Measurements from ENCODE around the gene PCSK9. TPM values are rescaled to one million over a fixed set of nuclear protein-coding genes. Genes with fewer than 3 reads are reported as not detected.

PCSK9 gene
- total and polyA plus RNA-seq, 2 of the 13 experiments (the other 11 are each of a cell fraction or from before 2014, with no cell fraction given), result 33.3 to 80.5 TPM

DNA sequence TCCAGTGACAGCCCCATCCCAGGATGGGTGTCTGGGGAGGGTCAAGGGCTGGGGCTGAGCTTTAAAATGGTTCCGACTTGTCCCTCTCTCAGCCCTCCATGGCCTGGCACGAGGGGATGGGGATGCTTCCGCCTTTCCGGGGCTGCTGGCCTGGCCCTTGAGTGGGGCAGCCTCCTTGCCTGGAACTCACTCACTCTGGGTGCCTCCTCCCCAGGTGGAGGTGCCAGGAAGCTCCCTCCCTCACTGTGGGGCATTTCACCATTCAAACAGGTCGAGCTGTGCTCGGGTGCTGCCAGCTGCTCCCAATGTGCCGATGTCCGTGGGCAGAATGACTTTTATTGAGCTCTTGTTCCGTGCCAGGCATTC lies 24.2 kb downstream of the PCSK9 start:
- ATAC-seq (peak; percentile 3; the same call in 2 of the 3 replicates), DNase-seq (ENCODE audit: low spot score) (no peak), FAIRE-seq (no peak)
- WGBS (ENCODE audit: low lambda C conversion rate), result 97% methylated on average over 9 of the region's 9 CpGs
- Histone ChIP-seq H3K4me2 (ENCODE audit: low read depth, low read length) (no peak overlapping the region), H3K36me3 (replicated peaks in 1 of 2; ENCODE audit: control insufficient read depth in 1 of 2, insufficient read depth in 2 of 2, low read length in 2 of 2) (peaks cover 9 to 52% of the 10 kb centered on the region in 2 experiments), H4K20me1 (ENCODE audit: insufficient read depth, low read length) (no peaks in the 10 kb centered on the region), H3K4me1 (ENCODE audit: insufficient read depth, low read length) (no peaks in the 10 kb centered on the region), H2AFZ (ENCODE audit: low read length) (no peak overlapping the region), H3K9me3 (ENCODE audit: low read length) (no peaks in the 10 kb centered on the region), H3K27ac (ENCODE audit: extremely low read length, insufficient read depth, low read length) (no peak overlapping the region), H3K4me3 (replicated peaks in 1 of 3; ENCODE audit: insufficient read depth in 1 of 3, low read depth in 2 of 3, low read length in 3 of 3) (no peak overlapping the region), H3K79me2 (ENCODE audit: insufficient read depth, low read length) (no peaks in the 10 kb centered on the region), H3K27me3 (ENCODE audit: control insufficient read depth in 1 of 2, insufficient read depth in 2 of 2, low read length in 2 of 2) (no peaks in the 10 kb centered on the region), H3K9ac (ENCODE audit: insufficient read depth, low read depth, low read length) (no peak overlapping the region)
- in situ Hi-C loops (cut with HindIII; ENCODE audit: extremely low pct_ligation_motif_present, low pct_unique_long_range_greater_than_20kb), result no loop called here
- no TSS peak for BruUV-seq (replicated peaks)
- intact Hi-C loops (cut with micrococcal nuclease; ENCODE audit: unreplicated experiment), result no loop called here
- CTCF ChIA-PET (ENCODE audit: low intra/inter-chr PET ratio, low total read pairs), result no interaction called here
- TF ChIP-seq ZNF3 (CRISPR knock-in tag; IDR thresholded peaks at IDR 0.05) (no peak), SALL2 (CRISPR knock-in tag; IDR thresholded peaks at IDR 0.05) (no peak), GLMP (CRISPR knock-in tag; IDR thresholded peaks at IDR 0.05; ENCODE audit: borderline replicate concordance) (no peak), ZSCAN12 (CRISPR knock-in tag; IDR thresholded peaks at IDR 0.05) (no peak)
- POLR2A ChIA-PET, result no interaction called here

DNA sequence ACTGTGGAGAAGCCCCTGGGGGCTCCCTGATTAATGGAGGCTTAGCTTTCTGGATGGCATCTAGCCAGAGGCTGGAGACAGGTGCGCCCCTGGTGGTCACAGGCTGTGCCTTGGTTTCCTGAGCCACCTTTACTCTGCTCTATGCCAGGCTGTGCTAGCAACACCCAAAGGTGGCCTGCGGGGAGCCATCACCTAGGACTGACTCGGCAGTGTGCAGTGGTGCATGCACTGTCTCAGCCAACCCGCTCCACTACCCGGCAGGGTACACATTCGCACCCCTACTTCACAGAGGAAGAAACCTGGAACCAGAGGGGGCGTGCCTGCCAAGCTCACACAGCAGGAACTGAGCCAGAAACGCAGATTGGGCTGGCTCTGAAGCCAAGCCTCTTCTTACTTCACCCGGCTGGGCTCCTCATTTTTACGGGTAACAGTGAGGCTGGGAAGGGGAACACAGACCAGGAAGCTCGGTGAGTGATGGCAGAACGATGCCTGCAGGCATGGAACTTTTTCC lies 24.8 kb downstream of the PCSK9 start:
- no peaks in the 10 kb centered on the region for H3K27me3 ChIP-seq (ENCODE audit: control insufficient read depth in 1 of 2, insufficient read depth in 2 of 2, low read length in 2 of 2)
- H3K4me1 ChIP-seq (ENCODE audit: insufficient read depth, low read length), result no peaks in the 10 kb centered on the region
- H3K9ac ChIP-seq (ENCODE audit: insufficient read depth, low read depth, low read length), result no peak overlapping the region
- in situ Hi-C loops (cut with HindIII; ENCODE audit: extremely low pct_ligation_motif_present, low pct_unique_long_range_greater_than_20kb), result no loop called here
- H3K4me3 ChIP-seq (replicated peaks in 1 of 3; ENCODE audit: insufficient read depth in 1 of 3, low read depth in 2 of 3, low read length in 3 of 3), result no peak overlapping the region
- FAIRE-seq (no peak), DNase-seq (ENCODE audit: low spot score) (no peak), ATAC-seq (peak; percentile 34)
- no peaks in the 10 kb centered on the region for H3K79me2 ChIP-seq (ENCODE audit: insufficient read depth, low read length)
- no peak overlapping the region for H3K27ac ChIP-seq (ENCODE audit: extremely low read length, insufficient read depth, low read length)
- ChIA-PET POLR2A (interaction anchor here (1.6 kb wide), 1 partner anchor 9 kb away, joined by 4 read pairs; no protein-coding TSS in a partner anchor), CTCF (ENCODE audit: low intra/inter-chr PET ratio, low total read pairs) (no interaction called here)
- BruUV-seq (replicated peaks), result TSS peak; percentile 15
- H3K9me3 ChIP-seq (ENCODE audit: low read length), result no peaks in the 10 kb centered on the region
- WGBS (ENCODE audit: low lambda C conversion rate), result 87% methylated on average over 8 of the region's 12 CpGs
- peaks cover 9 to 54% of the 10 kb centered on the region in 2 experiments for H3K36me3 ChIP-seq (replicated peaks in 1 of 2; ENCODE audit: control insufficient read depth in 1 of 2, insufficient read depth in 2 of 2, low read length in 2 of 2)
- no peak overlapping the region for H3K4me2 ChIP-seq (ENCODE audit: low read depth, low read length)
- no peaks in the 10 kb centered on the region for H4K20me1 ChIP-seq (ENCODE audit: insufficient read depth, low read length)
- no peak overlapping the region for H2AFZ ChIP-seq (ENCODE audit: low read length)
- intact Hi-C loops (cut with micrococcal nuclease; ENCODE audit: unreplicated experiment), result no loop called here
- TF ChIP-seq RXRB (CRISPR knock-in tag; IDR thresholded peaks at IDR 0.05; ENCODE audit: borderline replicate concordance) (no peak), ZNF768 (CRISPR knock-in tag; IDR thresholded peaks at IDR 0.05) (peak; percentile 51; the same call in 1 of the 2 replicates), ZNF775 (CRISPR knock-in tag; IDR thresholded peaks at IDR 0.05; ENCODE audit: borderline replicate concordance) (no peak), PATZ1 (CRISPR knock-in tag; IDR thresholded peaks at IDR 0.05) (no peak)
- TF ChIP-seq, protein P1, sequence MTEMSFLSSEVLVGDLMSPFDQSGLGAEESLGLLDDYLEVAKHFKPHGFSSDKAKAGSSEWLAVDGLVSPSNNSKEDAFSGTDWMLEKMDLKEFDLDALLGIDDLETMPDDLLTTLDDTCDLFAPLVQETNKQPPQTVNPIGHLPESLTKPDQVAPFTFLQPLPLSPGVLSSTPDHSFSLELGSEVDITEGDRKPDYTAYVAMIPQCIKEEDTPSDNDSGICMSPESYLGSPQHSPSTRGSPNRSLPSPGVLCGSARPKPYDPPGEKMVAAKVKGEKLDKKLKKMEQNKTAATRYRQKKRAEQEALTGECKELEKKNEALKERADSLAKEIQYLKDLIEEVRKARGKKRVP (CRISPR knock-in tag; IDR thresholded peaks at IDR 0.05), result no peak
